Right lobe of liver (tissue), 4 donors: ENCODE data around the gene NPAS2.

ENCODE experiments used
- CTCF ChIP-seq, 4 donors: fragments of 200-600 bp in 3 of 4; fragments of 450-650 bp in 1 of 4; IDR thresholded peaks; one replicate each; pipeline versions ENCODE4 v1.5.1 to v1.8.0; 2016 to 2022; ENCODE audit warnings: antibody characterized with exemption in 4 of 4, mild to moderate bottlenecking in 2 of 4
- POLR2A ChIP-seq: fragments of 450-650 bp; IDR thresholded peaks from one replicate; pipeline ENCODE4 v1.6.1; 2017; ENCODE audit warnings: antibody characterized with exemption, mild to moderate bottlenecking
- donor health status: DM: no; HTN: no; CAD: no.
- donor health status: DM: no; HTN: no; CAD: no.
- donor health status: DM: no; HTN: yes; CAD: no.

- no peak for TF ChIP-seq CTCF (IDR thresholded peaks at IDR 0.05)
- TF ChIP-seq POLR2A: no peak
Observed at GRCh38 chr2:101002562-101003277, 182.8 kb downstream of the NPAS2 start.
